MM.1S (cell line): ENCODE measurements around the gene TTC24.
A peak's percentile ranks its signal among the peaks of the same experiment; 100 is the strongest.
"Not testable (repeated sequence)": the region's sequence is repeated elsewhere in the genome, so short reads cannot be mapped to it uniquely, and the experiment has no call there.

ENCODE experiments used
- DNase-seq: peaks from one replicate; pipeline ENCODE4 v3.0.0-alpha.2; 2015
- H2AFZ ChIP-seq: fragments of 300-600 bp; sonication (generic); 2 replicates; pipeline ENCODE4 v1.6.0; 2016; ENCODE audit warnings: antibody characterized with exemption, low read length
- H3F3A ChIP-seq: fragments of 300-600 bp; sonication (generic); 2 replicates; pipeline ENCODE4 v1.6.1; 2016; ENCODE audit warnings: mild to moderate bottlenecking, antibody characterized with exemption, low read length, moderate library complexity, mixed read lengths; ENCODE audit not compliant: insufficient read depth
- H3K27ac ChIP-seq: fragments of 300-600 bp; sonication (generic); 2 replicates; pipeline ENCODE4 v1.5.1; 2016; ENCODE audit warnings: mild to moderate bottlenecking, low read length
- H3K27me3 ChIP-seq: fragments of 300-600 bp; sonication (generic); replicated peaks from 2 replicates; pipeline ENCODE4 v1.6.0; 2016; ENCODE audit warnings: low read length; ENCODE audit not compliant: insufficient read depth
- H3K36me3 ChIP-seq: fragments of 300-600 bp; sonication (generic); replicated peaks from 2 replicates; pipeline ENCODE4 v1.6.1; 2016; ENCODE audit warnings: mild to moderate bottlenecking, low read length, mixed read lengths; ENCODE audit not compliant: insufficient read depth
- H3K4me1 ChIP-seq: fragments of 300-600 bp; sonication (generic); 2 replicates; pipeline ENCODE4 v1.6.1; 2016; ENCODE audit warnings: low read length, mixed read lengths
- H3K4me2 ChIP-seq: fragments of 300-600 bp; sonication (generic); 2 replicates; pipeline ENCODE4 v1.6.0; 2016; ENCODE audit warnings: low read depth, low read length
- H3K4me3 ChIP-seq: fragments of 300-600 bp; sonication (generic); 2 replicates; pipeline ENCODE4 v1.5.1; 2016; ENCODE audit warnings: low read length, mixed read lengths
- H3K79me2 ChIP-seq: fragments of 300-600 bp; sonication (generic); 2 replicates; pipeline ENCODE4 v1.6.1; 2016; ENCODE audit warnings: mixed run types, low read length, mixed read lengths
- H3K9ac ChIP-seq: fragments of 300-600 bp; sonication (generic); 2 replicates; pipeline ENCODE4 v1.6.1; 2016; ENCODE audit warnings: low read length, mixed read lengths
- H3K9me2 ChIP-seq: fragments of 300-600 bp; sonication (generic); replicated peaks from 2 replicates; pipeline ENCODE4 v1.6.1; 2016; ENCODE audit warnings: mild to moderate bottlenecking, low read length, mixed read lengths; ENCODE audit not compliant: insufficient read depth
- H3K9me3 ChIP-seq: fragments of 300-600 bp; sonication (generic); replicated peaks from 2 replicates; pipeline ENCODE4 v1.6.1; 2016; ENCODE audit warnings: mild to moderate bottlenecking, low read length, mixed read lengths; ENCODE audit not compliant: insufficient read depth
- H4K20me1 ChIP-seq: fragments of 300-600 bp; sonication (generic); 2 replicates; pipeline ENCODE4 v1.6.1; 2016; ENCODE audit warnings: mild to moderate bottlenecking, low read length, moderate library complexity, mixed read lengths; ENCODE audit not compliant: insufficient read depth
- EZH2 ChIP-seq: fragments of 300-600 bp; sonication (generic); optimal IDR thresholded peaks from 2 replicates; pipeline ENCODE3; 2017; ENCODE audit warnings: low read depth, mild to moderate bottlenecking, antibody characterized with exemption, low read length, mixed read lengths
- EZH2phosphoT487 ChIP-seq: fragments of 300-600 bp; sonication (generic); IDR thresholded peaks from 2 replicates; pipeline ENCODE4 v1.6.1; 2018; ENCODE audit warnings: antibody characterized with exemption, low read length
- TF ChIP-seq, protein P1 (sequence below): fragments of 300-600 bp; sonication (generic); IDR thresholded peaks from 2 replicates; pipeline ENCODE4 v1.5.1; 2016; ENCODE audit warnings: antibody characterized with exemption, low read length, mixed read lengths

TTC24 gene

DNA sequence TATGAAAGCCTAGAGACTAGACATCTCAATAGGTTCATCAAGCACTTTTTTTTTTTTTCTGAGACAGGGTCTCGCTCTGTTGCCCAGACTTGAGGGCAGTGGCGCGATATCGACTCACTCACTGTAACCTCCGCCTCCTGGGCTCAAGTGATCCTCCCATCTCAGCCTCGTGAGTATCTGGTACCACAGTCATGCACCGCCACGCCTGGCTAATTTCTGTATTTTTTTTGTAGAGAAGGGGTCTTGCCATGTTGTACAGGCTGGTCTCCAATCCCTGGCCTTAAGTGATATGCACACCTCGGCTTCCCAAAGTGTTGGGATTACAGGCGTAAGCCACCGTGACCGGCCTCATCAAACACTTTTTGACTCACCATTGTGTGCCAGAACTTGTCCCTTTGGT lies 22.4 kb downstream of the TTC24 start:
- Histone ChIP-seq H3K27ac (no peak overlapping the region; the same call in 1 of the 2 replicates), H3K79me2 (peaks cover 48% of the 10 kb centered on the region), H4K20me1 (no peaks in the 10 kb centered on the region), H3K9me3 (no peaks in the 10 kb centered on the region), H3K4me1 (peaks cover 12% of the 10 kb centered on the region), H3K4me2 (peak overlapping the region; percentile 86), H3F3A (peaks cover 12% of the 10 kb centered on the region), H3K27me3 (0 out of 2 replicates have a peak, but pooled peaks cover 3% of the 10 kb centered on the region), H3K9ac (peak overlapping the region; percentile 68), H3K36me3 (peaks cover 12% of the 10 kb centered on the region; the same call in 1 of the 2 replicates), H2AFZ (peak overlapping the region; percentile 92), H3K9me2 (no peaks in the 10 kb centered on the region), H3K4me3 (peak overlapping the region; percentile 84)
- DNase-seq: peak; percentile 45
- TF ChIP-seq EZH2phosphoT487 (no peak), EZH2 (no peak)
- TF ChIP-seq, protein P1, sequence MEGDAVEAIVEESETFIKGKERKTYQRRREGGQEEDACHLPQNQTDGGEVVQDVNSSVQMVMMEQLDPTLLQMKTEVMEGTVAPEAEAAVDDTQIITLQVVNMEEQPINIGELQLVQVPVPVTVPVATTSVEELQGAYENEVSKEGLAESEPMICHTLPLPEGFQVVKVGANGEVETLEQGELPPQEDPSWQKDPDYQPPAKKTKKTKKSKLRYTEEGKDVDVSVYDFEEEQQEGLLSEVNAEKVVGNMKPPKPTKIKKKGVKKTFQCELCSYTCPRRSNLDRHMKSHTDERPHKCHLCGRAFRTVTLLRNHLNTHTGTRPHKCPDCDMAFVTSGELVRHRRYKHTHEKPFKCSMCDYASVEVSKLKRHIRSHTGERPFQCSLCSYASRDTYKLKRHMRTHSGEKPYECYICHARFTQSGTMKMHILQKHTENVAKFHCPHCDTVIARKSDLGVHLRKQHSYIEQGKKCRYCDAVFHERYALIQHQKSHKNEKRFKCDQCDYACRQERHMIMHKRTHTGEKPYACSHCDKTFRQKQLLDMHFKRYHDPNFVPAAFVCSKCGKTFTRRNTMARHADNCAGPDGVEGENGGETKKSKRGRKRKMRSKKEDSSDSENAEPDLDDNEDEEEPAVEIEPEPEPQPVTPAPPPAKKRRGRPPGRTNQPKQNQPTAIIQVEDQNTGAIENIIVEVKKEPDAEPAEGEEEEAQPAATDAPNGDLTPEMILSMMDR: no peak

GRCh38 chr1:156602557-156602993 lies 23.1 kb downstream of the TTC24 start:
- Histone ChIP-seq H3K36me3 (peaks cover 7% of the 10 kb centered on the region; the same call in 1 of the 2 replicates), H3K4me2 (peak overlapping the region; percentile 27; the same call in 1 of the 2 replicates), H3K4me3 (no peak overlapping the region), H4K20me1 (no peaks in the 10 kb centered on the region), H3F3A (peaks cover 10% of the 10 kb centered on the region), H3K9me3 (no peaks in the 10 kb centered on the region), H3K27ac (no peak overlapping the region), H3K4me1 (peaks cover 12% of the 10 kb centered on the region), H3K9me2 (no peaks in the 10 kb centered on the region), H3K27me3 (0 out of 2 replicates have a peak, but pooled peaks cover 7% of the 10 kb centered on the region), H3K79me2 (peaks cover 41% of the 10 kb centered on the region), H3K9ac (no peak overlapping the region), H2AFZ (no peak overlapping the region)
- TF ChIP-seq, protein P1: peak; percentile 61
- no peak for TF ChIP-seq EZH2phosphoT487
- peak; percentile 46 for DNase-seq

DNA sequence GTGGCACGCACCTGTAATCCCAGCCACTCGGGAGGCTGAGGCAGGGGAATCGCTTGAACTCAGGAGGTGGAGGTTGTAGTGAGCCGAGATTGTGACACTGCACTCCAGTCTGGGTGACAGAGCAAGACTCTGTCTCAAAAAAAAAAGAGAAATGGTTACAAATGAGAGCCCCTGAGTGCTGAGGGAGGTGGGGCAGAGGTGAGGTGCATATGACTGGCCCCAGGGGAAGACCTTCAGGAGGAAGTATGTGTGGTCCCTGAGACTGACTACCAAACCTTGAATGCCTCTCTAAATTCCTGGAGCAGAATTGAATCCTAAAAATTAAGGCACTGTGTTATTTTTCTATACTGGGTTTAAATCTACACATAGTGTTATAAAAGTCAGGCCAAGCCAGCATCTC lies 27.8 kb downstream of the TTC24 start:
- not testable (repeated sequence) for H3K4me2 ChIP-seq, H3K9ac ChIP-seq, DNase-seq, H2AFZ ChIP-seq, H4K20me1 ChIP-seq, H3K4me3 ChIP-seq, H3F3A ChIP-seq, H3K79me2 ChIP-seq, H3K9me2 ChIP-seq, H3K9me3 ChIP-seq, H3K27ac ChIP-seq, H3K36me3 ChIP-seq, H3K4me1 ChIP-seq
- H3K27me3 ChIP-seq: peaks cover 26% of the 10 kb centered on the region

DNA sequence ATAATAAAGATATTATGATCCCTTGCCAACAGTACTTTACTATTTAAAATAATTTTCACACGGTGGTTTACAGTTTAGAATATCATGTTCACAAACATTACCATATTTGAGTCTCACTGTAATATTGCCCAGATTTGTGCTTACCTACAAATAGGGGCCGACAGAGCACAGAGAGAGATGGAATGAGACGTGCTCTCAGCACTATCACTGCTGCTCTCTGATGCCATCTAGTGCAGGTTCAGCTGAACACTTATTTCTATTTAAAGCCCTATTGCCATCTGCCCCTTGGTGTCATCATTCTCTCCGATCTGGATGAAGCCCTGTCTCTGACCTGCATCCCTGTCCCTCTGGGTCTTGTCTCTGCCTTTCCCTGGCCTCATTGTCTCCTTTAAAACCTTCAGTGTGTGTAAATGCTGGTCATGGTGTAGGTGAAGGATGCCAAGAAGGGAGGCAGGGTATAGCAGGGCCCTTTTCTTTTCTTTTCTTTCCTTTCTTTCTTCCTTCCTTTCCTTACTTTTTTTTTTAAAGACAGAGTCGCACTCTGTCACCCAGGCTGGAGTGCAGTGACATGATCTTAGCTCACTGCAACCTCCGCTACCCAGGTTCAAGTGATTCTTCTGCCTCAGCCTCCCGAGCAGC lies 28.6 kb downstream of the TTC24 start:
- peak overlapping the region; percentile 7; the same call in 1 of the 2 replicates for H3K4me2 ChIP-seq

More for the DNA sequence above, 28.6 kb downstream of the TTC24 start:
- no peak for TF ChIP-seq EZH2phosphoT487
- TF ChIP-seq, protein P1: peak; percentile 97
- no peak for TF ChIP-seq EZH2
- Histone ChIP-seq H3K79me2 (no peaks in the 10 kb centered on the region), H4K20me1 (no peaks in the 10 kb centered on the region), H3F3A (0 out of 2 replicates have a peak, but pooled peaks cover 4% of the 10 kb centered on the region), H3K4me1 (0 out of 2 replicates have a peak, but pooled peaks cover 5% of the 10 kb centered on the region), H3K27me3 (peaks cover 32% of the 10 kb centered on the region), H3K4me3 (no peak overlapping the region), H2AFZ (no peak overlapping the region), H3K9me2 (no peaks in the 10 kb centered on the region), H3K9me3 (no peaks in the 10 kb centered on the region), H3K36me3 (no peaks in the 10 kb centered on the region), H3K27ac (no peak overlapping the region), H3K9ac (no peak overlapping the region)
- peak; percentile 92 for DNase-seq
